K562 (cell line): ENCODE measurements around the gene MRI1. TPM values are rescaled to one million over a fixed set of nuclear protein-coding genes. Genes with fewer than 3 reads are reported as not detected.

Source experiments
- ATAC-seq: fragments of 200-7000 bp; cut with Tn5 transposase; 3 replicates; pipeline ENCODE4 v1.9.1; 2020; ENCODE audit warnings: moderate library complexity
- BruUV-seq: library from RNA; stranded (reverse); fragments of 400-500 nt; replicated peaks from 2 replicates; lab custom pipeline; 2021; lab: Mats Ljungman, UMichigan
- CTCF ChIA-PET: fragments of 300-600 bp; formaldehyde crosslinking; extraction: SDS; loops from one replicate; lab custom pipeline; 2021; ENCODE audit warnings: low intra/inter-chr PET ratio; lab: Yijun Ruan, JAX
- POLR2A ChIA-PET: fragments of 300-600, 350-650 bp; sonication (Branson Sonifier 250); formaldehyde crosslinking; extraction: SDS; loops from one replicate; lab custom pipeline; 2021; ENCODE audit warnings: antibody characterized with exemption, inconsistent platforms; lab: Yijun Ruan, JAX
- DNase-seq, 4 experiments: peaks; one replicate each; pipeline versions ENCODE4 v3.0.0 to v3.0.0-alpha.2; 2011 to 2018; ENCODE audit warnings: low spot score in 3 of 4, mixed read lengths in 3 of 4; ENCODE audit errors: extremely low read depth in 1 of 4
- FAIRE-seq: peaks from 2 replicates; lab custom pipeline; 2011; peaks lifted over from hg19 to GRCh38; lab: Jason Lieb, UNC
- H2AFZ ChIP-seq: 2 replicates; pipeline ENCODE4 v1.6.0; 2011; ENCODE audit warnings: low read depth, low read length, control low read depth, inconsistent platforms
- H3K27ac ChIP-seq: fragments of 200-600 bp; 3 replicates; pipeline ENCODE4 v1.8.0; 2011; ENCODE audit warnings: low read depth, mild to moderate bottlenecking, control low read depth, inconsistent platforms, low read length, moderate library complexity, mixed read lengths; ENCODE audit errors: extremely low read depth
- H3K27me3 ChIP-seq, 2 experiments: fragments of 300-600 bp in 1 of 2; 2 replicates in 1 of 2; 3 replicates in 1 of 2; pipeline versions ENCODE4 v1.6.0 to v1.8.0; 2011; ENCODE audit warnings: inconsistent platforms in 2 of 2, low read length in 2 of 2, mild to moderate bottlenecking in 1 of 2, mixed read lengths in 1 of 2, moderate library complexity in 1 of 2; ENCODE audit not compliant: control insufficient read depth in 2 of 2, insufficient read depth in 2 of 2
- H3K36me3 ChIP-seq: fragments of 300-600 bp; 3 replicates; pipeline ENCODE4 v1.8.0; 2011; ENCODE audit warnings: mild to moderate bottlenecking, low read length, inconsistent platforms; ENCODE audit not compliant: control insufficient read depth, insufficient read depth
- H3K4me1 ChIP-seq, 2 experiments: fragments of 200-600 bp in 1 of 2; replicated peaks in 1 of 2; 2 replicates in 1 of 2; 3 replicates in 1 of 2; pipeline versions ENCODE4 v1.5.1 to v1.8.0; 2011; ENCODE audit warnings: inconsistent platforms in 2 of 2, low read length in 2 of 2, mild to moderate bottlenecking in 1 of 2, mixed read lengths in 1 of 2, moderate library complexity in 1 of 2; ENCODE audit not compliant: control insufficient read depth in 2 of 2, insufficient read depth in 2 of 2
- H3K4me2 ChIP-seq: 2 replicates; pipeline ENCODE4 v1.6.1; 2011; ENCODE audit warnings: low read length, control low read depth, inconsistent platforms, mixed read lengths; ENCODE audit not compliant: insufficient read depth
- H3K4me3 ChIP-seq: fragments of 200-600 bp; sonication (generic), shearing (Covaris generic); 2 replicates; pipeline ENCODE4 v1.5.1; 2016; ENCODE audit warnings: control low read depth, inconsistent platforms
- H3K79me2 ChIP-seq: fragments of 200-600 bp; 3 replicates; pipeline ENCODE4 v1.8.0; 2011; ENCODE audit warnings: low read length, inconsistent platforms; ENCODE audit not compliant: control insufficient read depth, insufficient read depth
- H3K9ac ChIP-seq, 2 experiments: 2 replicates each; pipeline versions ENCODE4 v1.6.0 to v1.6.1; 2011; ENCODE audit warnings: low read depth in 2 of 2, low read length in 2 of 2, control low read depth in 1 of 2, inconsistent platforms in 1 of 2, mild to moderate bottlenecking in 1 of 2, mixed read lengths in 1 of 2; ENCODE audit not compliant: insufficient read depth in 1 of 2
- H3K9me1 ChIP-seq: one replicate; pipeline ENCODE4 v1.6.0; 2011; ENCODE audit warnings: inconsistent platforms, mild to moderate bottlenecking, low read length, moderate library complexity; ENCODE audit not compliant: control insufficient read depth, insufficient read depth
- H3K9me3 ChIP-seq: replicated peaks from 2 replicates; pipeline ENCODE4 v1.5.1; 2011; ENCODE audit warnings: low read depth, low read length, inconsistent platforms; ENCODE audit not compliant: control insufficient read depth, insufficient read depth
- H4K20me1 ChIP-seq: replicated peaks from 2 replicates; pipeline ENCODE4 v1.6.1; 2011; ENCODE audit warnings: low read length, inconsistent platforms, mixed read lengths; ENCODE audit not compliant: control insufficient read depth, insufficient read depth
- ARID1B ChIP-seq: fragments of 450-650 bp; IDR thresholded peaks from 2 replicates; pipeline ENCODE4 v1.6.1; 2016; ENCODE audit warnings: antibody characterized with exemption, mild to moderate bottlenecking, inconsistent platforms
- ATF3 ChIP-seq, 2 experiments: fragments of 450-650 bp in 1 of 2; sonication (generic) in 1 of 2; formaldehyde crosslinking in 1 of 2; IDR thresholded peaks in 1 of 2; conservative IDR thresholded peaks in 1 of 2; 2 replicates each; pipeline versions ENCODE4 v1.6.1 to v1.8.1; 2016 to 2023; ENCODE audit warnings: mild to moderate bottlenecking in 2 of 2, moderate library complexity in 2 of 2, inconsistent platforms in 1 of 2, missing genetic modification reagents in 1 of 2
- ELF4 ChIP-seq: fragments of 450-650 bp; formaldehyde crosslinking; IDR thresholded peaks from 2 replicates; pipeline ENCODE4 v1.4.0; 2022; ENCODE audit warnings: missing genetic modification characterization
- ETS2 ChIP-seq: IDR thresholded peaks from 2 replicates; pipeline ENCODE4 v1.6.1; 2016; ENCODE audit warnings: borderline replicate concordance, missing genetic modification characterization, mild to moderate bottlenecking, moderate library complexity, missing compliant biosample characterization; ENCODE audit not compliant: poor library complexity, severe bottlenecking
- HMGXB4 ChIP-seq: sonication (generic); formaldehyde crosslinking; IDR thresholded peaks from 2 replicates; pipeline ENCODE4 v1.8.1; 2023; ENCODE audit warnings: mild to moderate bottlenecking, missing genetic modification reagents
- MEIS2 ChIP-seq: fragments of 450-650 bp; IDR thresholded peaks from 2 replicates; pipeline ENCODE4 v1.6.1; 2014; ENCODE audit warnings: mild to moderate bottlenecking; ENCODE audit not compliant: partially characterized antibody
- STAT5B ChIP-seq: fragments of 250-450 bp; sonication (Bioruptor Pico); IDR thresholded peaks from 2 replicates; pipeline ENCODE4 v1.8.0; 2021; ENCODE audit warnings: mild to moderate bottlenecking, inconsistent platforms
- STAT6 ChIP-seq: sonication (generic); formaldehyde crosslinking; IDR thresholded peaks from 2 replicates; pipeline ENCODE4 v1.8.1; 2023; ENCODE audit warnings: mild to moderate bottlenecking, missing genetic modification reagents
- ZFPM2 ChIP-seq: fragments of 250-450 bp; sonication (Bioruptor Pico); IDR thresholded peaks from 2 replicates; pipeline ENCODE4 v1.5.1; 2022; ENCODE audit warnings: mild to moderate bottlenecking
- ZNF239 ChIP-seq: fragments of 250-450 bp; sonication (Bioruptor Pico); IDR thresholded peaks from 2 replicates; pipeline ENCODE4 v1.4.0; 2020; ENCODE audit warnings: mild to moderate bottlenecking
- WGBS: fragments of 100-300 bp; shearing (Covaris generic); methylation state at CpG from one replicate; pipeline ENCODE4 v1.1.6; 2016; ENCODE audit warnings: low coverage, mixed read lengths; ENCODE audit not compliant: insufficient coverage; ENCODE audit errors: missing lambda C conversion rate; 5-methylcytosine and 5-hydroxymethylcytosine counted together
- in situ Hi-C: fragments of 300-500 bp; cut with MboI; formaldehyde crosslinking; loops from 4 replicates; pipeline ENCODE4 v1.15.0; 2018; ENCODE audit warnings: inconsistent platforms, mixed read lengths
- intact Hi-C: fragments of 100-400 bp; cut with micrococcal nuclease; formaldehyde crosslinking; loops from 2 replicates; pipeline ENCODE4 v1.14.2; 2022
- polyA plus RNA-seq, 8 experiments: library from polyadenylated mRNA; depleted of rRNA in 4 of 8; stranded (reverse) in 5 of 8; unstranded in 3 of 8; fragments of >200 nt; fragmentation: Nextera tagmentation in 2 of 8; fragmentation: Illumina TruSeq in 1 of 8; extraction: Ambion mirVana in 2 of 8; extraction: Trizol in 1 of 8; gene quantifications; 2 replicates each; pipeline versions ENCODE4 v1.2.1 to v1.2.3, GENCODE V29; 2011 to 2014; ENCODE audit warnings: inconsistent platforms in 1 of 8, missing spikeins in 1 of 8
- total RNA-seq, 7 experiments: library from RNA; depleted of rRNA in 6 of 7; stranded (reverse); fragments of >200 nt in 6 of 7; fragmentation: Illumina TruSeq in 2 of 7; extraction: Trizol in 2 of 7; gene quantifications; 2 replicates each; pipeline versions ENCODE4 v1.2.1 to v1.2.3, GENCODE V29; 2011 to 2021; ENCODE audit warnings: low replicate concordance in 1 of 7

The MRI1 gene
- total and polyA plus RNA-seq, 9 of the 15 experiments (the other 6 are each of a cell fraction or from before 2014, with no cell fraction given) = 5.5 to 57.4 (median 28.2) TPM

GRCh38 chr19:13797870-13798269 lies 33.5 kb downstream of the MRI1 start (continued):
- TF ChIP-seq ATF3 (IDR thresholded peaks at IDR 0.05) = peak; percentile 75
- TF ChIP-seq ATF3 (CRISPR knock-in tag; conservative IDR thresholded peaks at IDR 0.05) = no peak
- TF ChIP-seq ARID1B = 0 out of 2 replicates have a peak, but pooled peaks have one; percentile 25

GRCh38 chr19:13799669-13800068 lies 35.3 kb downstream of the MRI1 start:
- no TSS peak for BruUV-seq
- 100% methylated on average over 5 of the region's 22 CpGs for WGBS
- Histone ChIP-seq H3K4me1 (peaks cover 15 to 36% of the 10 kb centered on the region in 2 experiments; a peak in 4 of 5 replicates), H3K79me2 (no peaks in the 10 kb centered on the region), H3K9ac (no peak overlapping the region), H4K20me1 (no peaks in the 10 kb centered on the region), H3K4me3 (no peak overlapping the region), H3K27ac (no peak overlapping the region), H3K4me2 (no peak overlapping the region), H3K36me3 (no peaks in the 10 kb centered on the region), H3K9me3 (no peaks in the 10 kb centered on the region), H2AFZ (no peak overlapping the region), H3K27me3 (no peaks in the 10 kb centered on the region), H3K9me1 (no peaks in the 10 kb centered on the region)
- ChIA-PET CTCF (no interaction called here), POLR2A (interaction anchor here (2.7 kb wide), 1 partner anchor 11 kb away, joined by 11 read pairs; no protein-coding TSS in a partner anchor)
- DNase-seq (no peak), FAIRE-seq (no peak), ATAC-seq (no peak)
- intact Hi-C loops (no loop called here), in situ Hi-C loops (no loop called here)
- no peak for TF ChIP-seq ELF4 (CRISPR knock-in tag)
- no peak for TF ChIP-seq STAT6 (CRISPR knock-in tag)
- no peak for TF ChIP-seq ETS2 (tag)
- TF ChIP-seq STAT5B (CRISPR knock-in tag) = no peak
- no peak for TF ChIP-seq ATF3 (IDR thresholded peaks at IDR 0.05)
- TF ChIP-seq ATF3 (CRISPR knock-in tag; conservative IDR thresholded peaks at IDR 0.05) = no peak
- TF ChIP-seq HMGXB4 (CRISPR knock-in tag) = no peak
- no peak for TF ChIP-seq ZNF239
- TF ChIP-seq MEIS2 = no peak
- no peak for TF ChIP-seq ZFPM2
